GM19324 (cell line): ENCODE data around the gene DSPP.

Experiments used
- ATAC-seq: cut with Tn5 transposase; IDR thresholded peaks from one replicate; pipeline ENCODE4 v1.9.1; 2021; ENCODE audit warnings: mild to moderate bottlenecking, moderate library complexity; ENCODE audit not compliant: unreplicated experiment, low FRiP score

The DSPP gene

GRCh38 chr4:87622303-87622702, 14.0 kb downstream of the DSPP start:
- no peak for ATAC-seq

GRCh38 chr4:87624698-87625097, 16.4 kb downstream of the DSPP start:
- ATAC-seq, result no peak

GRCh38 chr4:87631668-87632067, 23.3 kb downstream of the DSPP start:
- ATAC-seq, result no peak

- no peak for ATAC-seq
Measured at GRCh38 chr4:87632469-87632868, 24.1 kb downstream of the DSPP start.

GRCh38 chr4:87633243-87633642, 24.9 kb downstream of the DSPP start:
- ATAC-seq, result no peak

- ATAC-seq, result no peak
Measured at GRCh38 chr4:87644286-87644685, 36.0 kb downstream of the DSPP start.

- ATAC-seq, result no peak
Measured at GRCh38 chr4:87649980-87650379, 41.7 kb downstream of the DSPP start, which contains the start of gene DMP1. DMP1 (plus strand) TSS chr4:87650280; CDS start chr4:87656493, 6,213 bp downstream.

GRCh38 chr4:87650938-87651337, 42.6 kb downstream of the DSPP start:
- ATAC-seq, result no peak

- ATAC-seq, result no peak
Measured at GRCh38 chr4:87651941-87652340, 43.6 kb downstream of the DSPP start.

GRCh38 chr4:87654487-87655044, 46.2 kb downstream of the DSPP start:
- ATAC-seq, result no peak

- no peak for ATAC-seq
Measured at GRCh38 chr4:87657525-87657924, 49.2 kb downstream of the DSPP start.

- no peak for ATAC-seq
Measured at GRCh38 chr4:87659247-87659931, 51.1 kb downstream of the DSPP start.

GRCh38 chr4:87662871-87663270, 54.5 kb downstream of the DSPP start:
- no peak for ATAC-seq
